ENCODE results near the gene TJAP1. TPM values are rescaled to one million over a fixed set of nuclear protein-coding genes. Genes with fewer than 3 reads are reported as not detected.

The TJAP1 gene
- total and polyA plus RNA-seq, 2 of the 8 experiments (the other 6 are each of a cell fraction or from before 2014, with no cell fraction given) = 30.7 to 40.4 TPM

GRCh38 chr6:43435682-43436437 lies 41.5 kb upstream of the TJAP1 start:
- Histone ChIP-seq H3K9ac (replicated peaks in 1 of 4; ENCODE audit: extremely low read depth in 1 of 4, low read depth in 3 of 4, low read length in 3 of 4) (no peak overlapping the region), H3K4me3 (ENCODE audit: extremely low read depth in 1 of 4, insufficient read depth in 2 of 4, low read depth in 3 of 4, low read length in 4 of 4) (no peak overlapping the region), H2BK120ac (replicated peaks; ENCODE audit: low read depth, low read length) (no peak overlapping the region), H3K27me3 (replicated peaks in 1 of 4; ENCODE audit: control insufficient read depth in 3 of 4, extremely low read depth in 1 of 4, insufficient read depth in 3 of 4, low read length in 3 of 4) (no peaks in the 10 kb centered on the region), H3K23me2 (ENCODE audit: low read depth, low read length) (no peaks in the 10 kb centered on the region), H3K36me3 (ENCODE audit: control insufficient read depth in 2 of 4, insufficient read depth in 4 of 4, low read length in 3 of 4) (peaks cover 0 to 18% (median 2%) of the 10 kb centered on the region in 4 experiments; a peak in 5 of 8 replicates), H3K23ac (ENCODE audit: insufficient read length) (no peak overlapping the region), H3K9me3 (ENCODE audit: insufficient read depth in 2 of 2, low read depth in 1 of 2, low read length in 1 of 2) (no peaks in the 10 kb centered on the region), H3K56ac (replicated peaks; ENCODE audit: insufficient read length, low read depth, low read length) (no peak overlapping the region), H4K8ac (ENCODE audit: extremely low read depth, insufficient read depth, low read length) (no peak overlapping the region), H3K4me2 (ENCODE audit: insufficient read depth in 1 of 2, low read depth in 2 of 2, low read length in 2 of 2) (no peak overlapping the region), H2BK15ac (ENCODE audit: low read length) (no peak overlapping the region), H2AK5ac (ENCODE audit: low read depth, low read length) (no peak overlapping the region), H3K18ac (ENCODE audit: extremely low read depth, low read length) (no peak overlapping the region), H3K14ac (ENCODE audit: insufficient read length) (no peak overlapping the region), H4K5ac (ENCODE audit: insufficient read length, low read depth, low read length) (no peak overlapping the region), H3K79me1 (ENCODE audit: low read depth, low read length) (no peaks in the 10 kb centered on the region; the same call in 1 of the 2 replicates), H3K27ac (ENCODE audit: low read depth, low read length) (no peak overlapping the region), H4K20me1 (replicated peaks in 1 of 2; ENCODE audit: control insufficient read depth in 1 of 2, insufficient read depth in 2 of 2, low read length in 2 of 2) (peaks cover 0 to 2% of the 10 kb centered on the region in 2 experiments), H3K79me2 (ENCODE audit: control insufficient read depth in 1 of 2, insufficient read depth in 2 of 2, low read length in 2 of 2) (no peaks in the 10 kb centered on the region), H2BK12ac (ENCODE audit: low read depth, low read length) (no peak overlapping the region), H2BK5ac (ENCODE audit: low read depth, low read length) (0 out of 2 replicates have a peak overlapping the region, but pooled peaks have one; percentile 60), H3K4me1 (replicated peaks in 1 of 4; ENCODE audit: control insufficient read depth in 3 of 4, insufficient read depth in 4 of 4, low read length in 3 of 4) (no peaks in the 10 kb centered on the region; a peak in 2 of 7 replicates), H2BK20ac (ENCODE audit: low read length) (no peak overlapping the region), H4K91ac (replicated peaks; ENCODE audit: insufficient read length, low read length) (no peak overlapping the region), H2AFZ (ENCODE audit: low read length) (no peak overlapping the region), H3K4ac (replicated peaks; ENCODE audit: insufficient read length, low read depth, low read length) (no peak overlapping the region)
- FAIRE-seq = no peak
- POLR2A ChIA-PET (ENCODE audit: partially characterized antibody) = interaction anchor here (1.0 to 4.8 kb wide), 9 partner anchors 8 to 262 kb away, joined by 3 to 34 read pairs (median 4); partner anchors contain the start of genes ABCC10 and LRRC73
- 95% methylated on average over 9 of the region's 9 CpGs; no CpG with 5 or more reads in 1 of the 2 experiments for WGBS, 2 experiments (ENCODE audit: extremely low coverage in 1 of 2, insufficient coverage in 1 of 2, insufficient read length in 1 of 2, insufficient replicate concordance in 2 of 2, low coverage in 1 of 2, low lambda C conversion rate in 2 of 2, missing lambda C conversion rate in 1 of 2)
- CTCF ChIA-PET (ENCODE audit: partially characterized antibody) = interaction anchor here (0.6 to 6.7 kb wide), 7 partner anchors 17 to 149 kb away, joined by 3 to 46 read pairs (median 4); partner anchors contain the start of gene DLK2
- no peak for DNase-seq (ENCODE audit: low read depth in 1 of 2, low spot score in 2 of 2)
- no peak for TF ChIP-seq BCL11A (IDR thresholded peaks at IDR 0.05; ENCODE audit: low read depth in 2 of 2, low read length in 2 of 2)
- TF ChIP-seq, protein P1, sequence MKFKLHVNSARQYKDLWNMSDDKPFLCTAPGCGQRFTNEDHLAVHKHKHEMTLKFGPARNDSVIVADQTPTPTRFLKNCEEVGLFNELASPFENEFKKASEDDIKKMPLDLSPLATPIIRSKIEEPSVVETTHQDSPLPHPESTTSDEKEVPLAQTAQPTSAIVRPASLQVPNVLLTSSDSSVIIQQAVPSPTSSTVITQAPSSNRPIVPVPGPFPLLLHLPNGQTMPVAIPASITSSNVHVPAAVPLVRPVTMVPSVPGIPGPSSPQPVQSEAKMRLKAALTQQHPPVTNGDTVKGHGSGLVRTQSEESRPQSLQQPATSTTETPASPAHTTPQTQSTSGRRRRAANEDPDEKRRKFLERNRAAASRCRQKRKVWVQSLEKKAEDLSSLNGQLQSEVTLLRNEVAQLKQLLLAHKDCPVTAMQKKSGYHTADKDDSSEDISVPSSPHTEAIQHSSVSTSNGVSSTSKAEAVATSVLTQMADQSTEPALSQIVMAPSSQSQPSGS (IDR thresholded peaks at IDR 0.05; ENCODE audit: low read length) = no peak
- TF ChIP-seq, protein P2, sequence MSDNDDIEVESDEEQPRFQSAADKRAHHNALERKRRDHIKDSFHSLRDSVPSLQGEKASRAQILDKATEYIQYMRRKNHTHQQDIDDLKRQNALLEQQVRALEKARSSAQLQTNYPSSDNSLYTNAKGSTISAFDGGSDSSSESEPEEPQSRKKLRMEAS (IDR thresholded peaks at IDR 0.05) = no peak
- TF ChIP-seq RNF2 (IDR thresholded peaks at IDR 0.05; ENCODE audit: borderline replicate concordance, low read depth, low read length, missing control alignments, poor library complexity, severe bottlenecking) = no peak
- TF ChIP-seq BRCA1 (IDR thresholded peaks at IDR 0.05; ENCODE audit: low read depth, low read length) = no peak
- TF ChIP-seq MAFK (IDR thresholded peaks at IDR 0.05; ENCODE audit: low read depth, low read length) = no peak
- TF ChIP-seq TCF12 (IDR thresholded peaks at IDR 0.05; ENCODE audit: low read depth, low read length) = no peak
- TF ChIP-seq NANOG (IDR thresholded peaks at IDR 0.05; ENCODE audit: insufficient read depth, low read depth, low read length, poor library complexity, severe bottlenecking) = no peak
- no peak for TF ChIP-seq RAD21 (IDR thresholded peaks at IDR 0.05 in 1 of 2, conservative IDR thresholded peaks at IDR 0.05 in 1 of 2; ENCODE audit: low read depth in 2 of 2, low read length in 2 of 2)

Measured in H1 (cell line).